Stimulated activated naive CD4-positive, alpha-beta T cell (primary cell): ENCODE results near the gene CFAP46.

Experiments used
- DNase-seq, 6 experiments: peaks; one replicate each; lab custom pipeline; 2025; lab: John Stamatoyannopoulos, UW

The CFAP46 gene

GRCh38 chr10:132942101-132943057, at the start of gene CFAP46:
TSS of gene CFAP46 (minus strand) at chr10:132942570. CDS start at chr10:132942484, 86 bp downstream.
- DNase-seq: no peak

GRCh38 chr10:132991706-132992432, 49.5 kb upstream of the CFAP46 start:
- no peak for DNase-seq

- no peak for DNase-seq
Measured at GRCh38 chr10:132990684-132991545, 48.5 kb upstream of the CFAP46 start.

GRCh38 chr10:132989476-132990415, 47.4 kb upstream of the CFAP46 start:
- DNase-seq: no peak

GRCh38 chr10:132988988-132989387, 46.6 kb upstream of the CFAP46 start:
- no peak for DNase-seq

- no peak for DNase-seq
Measured at GRCh38 chr10:132987671-132988571, 45.6 kb upstream of the CFAP46 start.

GRCh38 chr10:132986978-132987377, 44.6 kb upstream of the CFAP46 start:
- no peak for DNase-seq

DNA sequence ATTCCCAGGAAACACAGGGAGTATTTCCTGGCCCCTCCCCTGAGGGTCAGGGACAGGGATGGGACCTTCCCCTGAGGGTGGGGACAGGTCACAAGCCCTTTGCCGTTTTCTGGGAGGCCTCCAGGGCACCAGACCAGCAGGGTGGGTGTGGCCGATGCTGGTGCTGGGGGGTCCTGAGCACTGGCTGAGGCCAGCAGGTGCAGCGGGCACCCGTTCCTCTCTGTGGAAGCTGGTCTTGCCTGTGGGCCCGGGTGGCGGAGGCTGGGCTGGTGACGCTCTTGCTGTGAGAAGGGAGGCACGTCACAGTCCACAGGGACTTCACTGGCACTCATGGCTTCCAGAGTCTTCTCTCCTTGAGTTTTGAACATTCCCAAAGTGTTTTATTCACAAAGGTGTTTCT, 44.2 kb upstream of the CFAP46 start:
- DNase-seq: no peak

DNA sequence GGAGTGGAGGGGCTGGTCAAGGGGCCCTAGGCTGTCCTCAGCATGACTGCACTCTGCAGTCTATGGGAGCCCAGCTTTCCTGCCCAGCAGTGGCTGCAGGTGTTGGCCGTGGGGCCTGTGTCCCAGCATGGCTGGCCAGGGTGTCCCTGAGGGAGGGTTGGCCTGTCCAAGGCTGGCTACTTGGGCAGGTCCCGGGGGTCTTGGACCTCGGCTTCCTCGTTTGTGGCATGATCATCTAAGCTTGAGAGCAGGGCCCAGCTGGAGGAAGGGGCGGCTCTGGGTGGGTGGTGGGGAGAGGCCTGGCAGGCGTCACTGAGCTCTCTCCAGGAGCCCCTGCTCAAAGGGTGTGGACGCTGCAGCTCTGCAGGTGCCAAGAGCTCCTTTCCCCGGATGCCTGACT, 43.7 kb upstream of the CFAP46 start:
- DNase-seq: no peak

DNA sequence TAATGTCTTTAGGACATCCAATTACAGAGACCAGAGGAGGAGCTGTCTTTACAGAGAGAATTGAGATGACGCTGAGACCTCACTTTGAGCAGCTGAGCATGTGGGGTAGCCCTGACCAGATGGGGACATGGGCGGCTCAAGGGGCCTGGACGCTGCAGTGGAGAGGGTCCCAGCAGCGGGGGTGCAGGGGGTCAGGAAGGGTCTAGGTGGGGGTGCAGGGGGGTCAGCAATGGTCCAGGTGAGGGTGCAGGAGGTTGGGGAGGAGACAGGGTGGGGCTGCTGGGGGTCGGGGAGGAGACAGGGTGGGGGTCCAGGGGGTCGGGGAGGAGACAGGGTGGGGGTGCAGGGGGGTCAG, 43.2 kb upstream of the CFAP46 start:
- DNase-seq: no peak

- no peak for DNase-seq
Measured at GRCh38 chr10:132984801-132985545, 42.6 kb upstream of the CFAP46 start.

GRCh38 chr10:132984008-132984295, 41.6 kb upstream of the CFAP46 start:
- no peak for DNase-seq

DNA sequence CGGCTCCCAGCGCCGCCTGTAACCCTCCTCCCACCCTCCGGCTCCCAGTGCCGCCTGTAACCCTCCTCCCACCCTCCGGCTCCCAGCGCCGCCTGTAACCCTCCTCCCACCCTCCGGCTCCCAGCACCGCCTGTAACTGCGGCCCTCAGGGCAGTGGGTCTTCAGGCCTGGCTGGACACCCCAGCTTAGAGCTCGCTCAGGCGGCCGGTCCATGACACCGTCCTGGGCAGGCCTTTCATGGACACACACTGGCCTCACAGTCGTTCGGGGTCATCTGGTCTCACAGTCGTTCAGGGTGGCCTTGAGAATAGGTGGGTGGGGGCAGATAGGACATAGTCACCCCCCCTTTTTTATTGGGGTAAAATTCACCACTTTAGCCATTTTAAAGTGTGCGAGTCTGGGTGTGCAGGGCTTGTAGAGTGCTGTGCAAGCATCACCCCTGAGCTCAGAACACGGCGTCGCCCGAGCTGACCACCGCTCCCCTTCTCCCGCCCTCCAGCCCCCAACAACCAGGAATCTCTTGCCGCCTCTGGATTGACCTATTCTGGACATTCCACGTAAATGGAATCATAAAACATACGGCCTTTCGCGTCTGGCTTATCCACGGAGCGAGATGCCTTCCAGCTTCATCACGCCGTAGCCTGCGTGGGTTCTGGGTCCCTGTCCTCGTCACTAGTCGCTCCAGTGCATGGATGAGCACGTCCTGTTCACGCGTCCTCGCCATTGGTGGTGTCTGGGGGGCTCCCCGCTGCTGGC, 41.1 kb upstream of the CFAP46 start:
- no peak for DNase-seq

DNA sequence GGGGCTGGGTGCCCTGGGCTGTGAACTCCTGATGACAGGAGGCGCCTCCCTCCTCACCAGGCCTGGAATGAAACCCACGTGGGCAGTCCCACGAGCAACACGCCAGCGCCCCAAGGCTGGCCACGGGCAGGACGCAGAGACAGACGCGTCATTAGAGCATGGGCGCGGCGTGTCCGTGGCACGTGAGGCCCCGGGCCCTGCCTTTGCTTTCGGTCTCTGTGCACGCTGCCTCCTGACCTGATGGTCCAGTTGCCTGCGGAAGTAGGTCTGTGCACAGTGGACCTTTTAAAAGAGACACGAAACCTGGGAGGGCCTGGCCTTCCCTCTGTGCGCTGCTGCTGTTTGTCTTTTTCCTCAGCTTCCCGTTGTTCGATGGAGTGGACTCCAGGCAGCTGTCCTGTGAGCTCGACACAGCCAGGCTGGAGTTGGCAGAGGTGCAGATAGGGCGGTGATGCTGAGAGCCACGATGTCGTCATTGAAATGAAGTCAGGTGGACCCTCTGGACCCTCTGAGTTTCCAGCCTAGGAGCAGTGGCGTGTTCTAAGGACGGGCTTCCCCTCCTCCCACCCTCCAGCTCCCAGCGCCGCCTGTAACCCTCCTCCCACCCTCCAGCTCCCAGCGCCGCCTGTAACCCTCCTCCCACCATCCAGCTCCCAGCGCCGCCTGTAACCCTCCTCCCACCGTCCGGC, 40.1 kb upstream of the CFAP46 start:
- DNase-seq: no peak

DNA sequence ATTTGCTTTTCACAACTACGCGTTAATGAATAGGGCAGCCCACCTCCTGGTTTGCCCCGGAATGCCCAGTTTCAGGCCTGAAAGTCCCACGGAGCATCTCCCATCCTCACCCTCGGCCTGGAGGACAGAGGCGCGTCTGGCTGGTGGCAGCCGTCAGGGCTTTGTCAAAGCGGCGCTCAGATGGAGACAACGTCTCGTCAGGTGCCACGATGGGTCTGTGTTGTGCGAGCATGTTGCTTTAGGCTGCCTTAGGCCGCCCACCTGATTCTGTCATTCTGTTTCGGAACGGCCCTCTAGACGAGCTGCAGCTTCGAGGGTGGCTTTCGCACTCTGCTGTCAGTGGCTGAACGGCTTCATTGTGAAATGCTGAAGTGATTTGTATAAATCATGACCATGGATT, 39.4 kb upstream of the CFAP46 start:
- no peak for DNase-seq

DNA sequence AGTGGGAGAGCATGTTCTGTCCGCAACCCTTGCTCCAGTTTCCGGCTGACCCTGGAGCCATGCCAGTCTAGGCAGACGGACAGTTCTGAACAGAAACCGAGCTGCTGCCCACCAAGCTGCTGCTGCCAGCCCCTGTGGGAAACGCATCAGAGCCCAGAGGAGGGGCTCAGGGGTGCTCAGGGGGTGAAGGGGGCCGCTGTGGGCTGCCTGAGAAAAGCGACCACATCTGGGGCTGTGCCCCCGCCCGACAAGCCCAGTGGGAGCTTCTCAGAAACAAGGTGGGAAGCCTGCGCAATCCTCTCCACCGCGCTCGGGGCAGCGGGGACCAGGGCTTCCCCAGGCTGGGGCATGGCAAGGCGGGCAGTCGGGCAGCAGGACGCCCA, 38.8 kb upstream of the CFAP46 start:
- no peak for DNase-seq

GRCh38 chr10:132980426-132981172, 38.2 kb upstream of the CFAP46 start:
- DNase-seq: no peak
